Panc1 (cell line): Measurements from ENCODE around the gene SMIM43. TPM values are rescaled to one million over a fixed set of nuclear protein-coding genes. Genes with fewer than 3 reads are reported as not detected.

Source experiments
- ATAC-seq: fragments of 200-7000 bp; cut with Tn5 transposase; 2 replicates; pipeline ENCODE4 v1.9.1; 2020; ENCODE audit warnings: mild to moderate bottlenecking, moderate library complexity
- BruUV-seq: library from RNA; stranded (reverse); fragments of 400-500 nt; replicated peaks from 2 replicates; lab custom pipeline; 2021; lab: Mats Ljungman, UMichigan
- CTCF ChIA-PET: fragments of 300-600 bp; sonication (Branson Sonifier 250); formaldehyde crosslinking; loops from one replicate; lab custom pipeline; 2022; ENCODE audit warnings: antibody characterized with exemption; lab: Charles Lee
- POLR2A ChIA-PET: fragments of 300-600 bp; sonication (Branson Sonifier 250); formaldehyde crosslinking; loops from one replicate; lab custom pipeline; 2022; ENCODE audit warnings: antibody characterized with exemption; lab: Charles Lee
- DNase-seq: peaks from one replicate; pipeline ENCODE4 v3.0.0-alpha.2; 2010; ENCODE audit warnings: low read depth, low spot score
- H3K27ac ChIP-seq: 2 replicates; pipeline ENCODE4 v1.5.1; 2011; ENCODE audit warnings: mild to moderate bottlenecking, low read length, inconsistent platforms
- H3K27me3 ChIP-seq: fragments of 200-500 bp; sonication (Bioruptor generic); 2 replicates; pipeline ENCODE4 v1.6.0; 2014; ENCODE audit warnings: low read length, inconsistent platforms; ENCODE audit not compliant: control insufficient read depth, insufficient read depth
- H3K36me3 ChIP-seq: fragments of 200-500 bp; sonication (Bioruptor generic); 2 replicates; pipeline ENCODE4 v1.5.1; 2014; ENCODE audit warnings: inconsistent platforms, mild to moderate bottlenecking, low read length, moderate library complexity; ENCODE audit not compliant: control insufficient read depth, insufficient read depth
- H3K4me1 ChIP-seq: 2 replicates; pipeline ENCODE4 v1.5.1; 2011; ENCODE audit warnings: inconsistent platforms, mild to moderate bottlenecking, low read length, moderate library complexity; ENCODE audit not compliant: control insufficient read depth, insufficient read depth
- H3K4me3 ChIP-seq, 2 experiments: 2 replicates each; pipeline ENCODE4 v1.5.1; 2011 to 2012; ENCODE audit warnings: low read depth in 2 of 2, low read length in 2 of 2, mild to moderate bottlenecking in 2 of 2, inconsistent platforms in 1 of 2, moderate library complexity in 1 of 2
- H3K9me3 ChIP-seq: fragments of 200-500 bp; sonication (Bioruptor generic); 2 replicates; pipeline ENCODE4 v1.5.1; 2014; ENCODE audit warnings: low read depth, mild to moderate bottlenecking, inconsistent platforms, low read length, moderate library complexity; ENCODE audit not compliant: control insufficient read depth, insufficient read depth
- CTCF ChIP-seq: fragments of 450-650 bp; IDR thresholded peaks from 2 replicates; pipeline ENCODE4 v1.5.1; 2017; ENCODE audit warnings: mild to moderate bottlenecking
- POLR2AphosphoS5 ChIP-seq: IDR thresholded peaks from 2 replicates; pipeline ENCODE4 v1.6.1; 2012; ENCODE audit warnings: mild to moderate bottlenecking, low read depth, low read length, moderate library complexity
- SIN3A ChIP-seq: IDR thresholded peaks from 2 replicates; pipeline ENCODE4 v1.6.1; 2012; ENCODE audit warnings: low read depth, mild to moderate bottlenecking, low read length, moderate library complexity, borderline replicate concordance; ENCODE audit not compliant: insufficient read depth
- in situ Hi-C: cut with HindIII; loops from 2 replicates; pipeline ENCODE4 v1.10.0; 2016; ENCODE audit warnings: low sequenced_read_pairs, low pct_unique_long_range_greater_than_20kb
- intact Hi-C: fragments of 100-400 bp; cut with micrococcal nuclease; formaldehyde crosslinking; loops from one replicate; pipeline ENCODE4 v1.10.0; 2022; ENCODE audit not compliant: unreplicated experiment
- total RNA-seq: library from RNA; stranded (reverse); gene quantifications from one replicate; pipeline ENCODE4 v1.2.1, GENCODE V29; 2021; ENCODE audit not compliant: unreplicated experiment
- TF ChIP-seq, protein P1 (sequence below), 2 experiments: IDR thresholded peaks; 2 replicates each; pipeline ENCODE4 v1.6.1; 2011 to 2012; ENCODE audit warnings: low read depth in 2 of 2, control low read depth in 1 of 2, low read length in 1 of 2, mild to moderate bottlenecking in 1 of 2, moderate library complexity in 1 of 2; ENCODE audit not compliant: insufficient read depth in 1 of 2

SMIM43 gene
- total RNA-seq, 1 experiment from 2014 or later = not detected

DNA sequence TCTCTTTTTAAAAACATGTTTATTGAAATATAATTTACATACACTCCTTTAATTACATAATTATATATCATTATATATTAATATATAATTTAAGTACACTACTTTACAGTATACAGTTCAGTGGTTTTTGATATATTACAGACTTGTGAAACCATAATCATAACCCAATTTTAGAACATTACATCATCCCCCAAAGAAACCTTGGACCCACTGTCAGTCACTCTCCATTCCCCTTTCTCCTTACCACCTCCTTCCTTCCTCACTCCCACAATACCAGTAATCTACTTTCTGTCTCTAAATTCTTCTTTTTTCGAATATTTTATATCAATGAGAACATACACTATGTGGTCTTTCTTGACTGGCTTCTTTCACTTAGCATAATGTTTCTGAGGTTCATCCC, 18.2 kb upstream of the SMIM43 start:
- TF ChIP-seq, protein P1, sequence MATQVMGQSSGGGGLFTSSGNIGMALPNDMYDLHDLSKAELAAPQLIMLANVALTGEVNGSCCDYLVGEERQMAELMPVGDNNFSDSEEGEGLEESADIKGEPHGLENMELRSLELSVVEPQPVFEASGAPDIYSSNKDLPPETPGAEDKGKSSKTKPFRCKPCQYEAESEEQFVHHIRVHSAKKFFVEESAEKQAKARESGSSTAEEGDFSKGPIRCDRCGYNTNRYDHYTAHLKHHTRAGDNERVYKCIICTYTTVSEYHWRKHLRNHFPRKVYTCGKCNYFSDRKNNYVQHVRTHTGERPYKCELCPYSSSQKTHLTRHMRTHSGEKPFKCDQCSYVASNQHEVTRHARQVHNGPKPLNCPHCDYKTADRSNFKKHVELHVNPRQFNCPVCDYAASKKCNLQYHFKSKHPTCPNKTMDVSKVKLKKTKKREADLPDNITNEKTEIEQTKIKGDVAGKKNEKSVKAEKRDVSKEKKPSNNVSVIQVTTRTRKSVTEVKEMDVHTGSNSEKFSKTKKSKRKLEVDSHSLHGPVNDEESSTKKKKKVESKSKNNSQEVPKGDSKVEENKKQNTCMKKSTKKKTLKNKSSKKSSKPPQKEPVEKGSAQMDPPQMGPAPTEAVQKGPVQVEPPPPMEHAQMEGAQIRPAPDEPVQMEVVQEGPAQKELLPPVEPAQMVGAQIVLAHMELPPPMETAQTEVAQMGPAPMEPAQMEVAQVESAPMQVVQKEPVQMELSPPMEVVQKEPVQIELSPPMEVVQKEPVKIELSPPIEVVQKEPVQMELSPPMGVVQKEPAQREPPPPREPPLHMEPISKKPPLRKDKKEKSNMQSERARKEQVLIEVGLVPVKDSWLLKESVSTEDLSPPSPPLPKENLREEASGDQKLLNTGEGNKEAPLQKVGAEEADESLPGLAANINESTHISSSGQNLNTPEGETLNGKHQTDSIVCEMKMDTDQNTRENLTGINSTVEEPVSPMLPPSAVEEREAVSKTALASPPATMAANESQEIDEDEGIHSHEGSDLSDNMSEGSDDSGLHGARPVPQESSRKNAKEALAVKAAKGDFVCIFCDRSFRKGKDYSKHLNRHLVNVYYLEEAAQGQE (IDR thresholded peaks at IDR 0.05; ENCODE audit: insufficient read depth in 1 of 2, low read depth in 2 of 2, low read length in 1 of 2) = no peak
- no peak for TF ChIP-seq CTCF
- no peak for TF ChIP-seq POLR2AphosphoS5
- H3K4me1 ChIP-seq = no peaks in the 10 kb centered on the region
- no peak for DNase-seq
- intact Hi-C loops (no loop called here), in situ Hi-C loops (no loop called here)
- ChIA-PET POLR2A (no interaction called here), CTCF (no interaction called here)
- no peak for ATAC-seq
- no peak overlapping the region for H3K4me3 ChIP-seq
- no peaks in the 10 kb centered on the region for H3K9me3 ChIP-seq
- no TSS peak for BruUV-seq
- H3K27me3 ChIP-seq = no peaks in the 10 kb centered on the region; the same call in 1 of the 2 replicates
- no peaks in the 10 kb centered on the region for H3K36me3 ChIP-seq
- no peak overlapping the region for H3K27ac ChIP-seq

DNA sequence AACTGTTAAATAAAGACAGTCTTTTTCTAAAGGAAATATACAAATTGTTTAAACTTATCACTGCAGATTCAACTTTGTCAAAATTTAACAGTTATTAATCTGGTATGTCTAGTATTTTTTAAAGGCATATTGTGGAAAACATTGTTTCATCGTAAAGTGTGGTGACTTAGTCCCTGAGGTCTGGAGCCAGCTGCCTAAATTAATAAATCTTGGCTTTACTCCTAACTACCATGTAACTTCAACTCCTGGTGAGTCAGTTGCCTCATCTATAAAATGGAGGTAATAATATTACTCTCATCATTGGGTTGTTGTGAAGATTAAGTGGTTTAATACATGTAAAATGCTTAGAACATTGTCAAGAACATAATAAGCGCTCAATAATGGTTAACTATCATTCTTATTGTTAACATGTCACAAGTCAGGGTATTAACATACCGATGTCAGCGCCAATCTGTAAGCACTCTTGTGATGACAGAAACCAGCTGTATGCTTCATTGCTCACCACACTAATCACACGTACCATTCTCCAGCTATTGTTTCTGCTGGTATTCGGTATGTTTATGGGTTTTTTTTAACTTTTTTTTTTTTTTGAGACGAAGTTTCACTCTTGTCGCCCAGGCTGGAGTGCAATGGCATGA, 14.1 kb upstream of the SMIM43 start:
- ATAC-seq = no peak
- BruUV-seq = no TSS peak
- ChIA-PET POLR2A (interaction anchor here (0.6 kb wide), 1 partner anchor 1105 kb away, joined by 3 read pairs; no protein-coding TSS in a partner anchor), CTCF (no interaction called here)
- Histone ChIP-seq H3K27ac (no peak overlapping the region), H3K27me3 (no peaks in the 10 kb centered on the region; the same call in 1 of the 2 replicates), H3K4me3 (no peak overlapping the region), H3K36me3 (no peaks in the 10 kb centered on the region), H3K4me1 (no peaks in the 10 kb centered on the region), H3K9me3 (no peaks in the 10 kb centered on the region)
- in situ Hi-C loops = no loop called here
- intact Hi-C loops = no loop called here
- TF ChIP-seq, protein P1 (IDR thresholded peaks at IDR 0.05; ENCODE audit: insufficient read depth in 1 of 2, low read depth in 2 of 2, low read length in 1 of 2) = no peak
- TF ChIP-seq SIN3A = no peak
- TF ChIP-seq CTCF = no peak
- no peak for DNase-seq
